Measurements from ENCODE around the gene DDX41.
"Not testable (repeated sequence)": the region's sequence is repeated elsewhere in the genome, so short reads cannot be mapped to it uniquely, and the experiment has no call there.

The DDX41 gene

GRCh38 chr5:177537389-177538361 is 20.9 kb upstream of the DDX41 start:
- no peak for DNase-seq

- DNase-seq = no peak
Observed at GRCh38 chr5:177536386-177536785, 19.6 kb upstream of the DDX41 start.

GRCh38 chr5:177535125-177535524 is 18.4 kb upstream of the DDX41 start:
- DNase-seq = no peak

GRCh38 chr5:177534433-177534832 is 17.7 kb upstream of the DDX41 start:
- not testable (repeated sequence) for DNase-seq

- no peak for DNase-seq
Observed at GRCh38 chr5:177531209-177531940, 14.6 kb upstream of the DDX41 start.

GRCh38 chr5:177530638-177531037 is 13.9 kb upstream of the DDX41 start:
- no peak for DNase-seq

GRCh38 chr5:177529247-177530203 is 12.8 kb upstream of the DDX41 start:
- DNase-seq = no peak

- no peak for DNase-seq
Observed at GRCh38 chr5:177528631-177529030, 11.9 kb upstream of the DDX41 start.

GRCh38 chr5:177527595-177527994 is 10.8 kb upstream of the DDX41 start:
- DNase-seq = no peak

- DNase-seq = no peak
Observed at GRCh38 chr5:177526791-177527190, 10.0 kb upstream of the DDX41 start.

GRCh38 chr5:177526191-177526590 is 9.4 kb upstream of the DDX41 start:
- DNase-seq = no peak

GRCh38 chr5:177524941-177525655 is 8.3 kb upstream of the DDX41 start:
- no peak for DNase-seq

- no peak for DNase-seq
Observed at GRCh38 chr5:177524539-177524900, 7.8 kb upstream of the DDX41 start.

GRCh38 chr5:177523711-177524538 is 7.2 kb upstream of the DDX41 start:
- no peak for DNase-seq

- DNase-seq = no peak
Observed at GRCh38 chr5:177520916-177521513, 4.3 kb upstream of the DDX41 start.

- DNase-seq = no peak
Observed at GRCh38 chr5:177520271-177520670, 3.5 kb upstream of the DDX41 start.

GRCh38 chr5:177519463-177520235 is 2.9 kb upstream of the DDX41 start:
- no peak for DNase-seq

- no peak for DNase-seq
Observed at GRCh38 chr5:177515580-177515979, 1.2 kb downstream of the DDX41 start.

GRCh38 chr5:177514541-177514940 is 2.2 kb downstream of the DDX41 start:
- no peak for DNase-seq

GRCh38 chr5:177513500-177513899 is 3.3 kb downstream of the DDX41 start:
- no peak for DNase-seq
